Measurements from ENCODE around the gene H1-8. TPM values are rescaled to one million over a fixed set of nuclear protein-coding genes. Genes with fewer than 3 reads are reported as not detected.

H1-8 gene
- total RNA-seq, 1 experiment from 2014 or later: not detected

DNA sequence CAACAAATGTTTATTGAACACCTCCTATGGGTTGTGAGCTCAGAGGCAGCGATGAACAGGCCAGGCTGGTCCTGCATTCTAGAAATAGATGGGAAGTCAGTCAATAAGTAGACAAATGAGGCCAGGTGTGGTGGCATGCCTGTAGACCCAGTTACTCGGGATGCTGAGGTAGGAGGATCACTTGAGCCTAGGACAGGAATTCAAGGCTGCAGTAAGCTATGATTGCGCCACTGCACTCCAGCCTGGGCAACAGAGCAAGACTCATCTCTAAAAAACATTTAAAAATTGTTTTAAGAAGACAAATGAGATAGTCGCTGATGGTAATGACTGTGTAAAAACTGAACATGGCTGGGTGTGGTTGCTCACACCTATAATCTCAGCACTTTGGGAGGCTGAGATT, 18.9 kb upstream of the H1-8 start:
- Histone ChIP-seq H3K36me3 (ENCODE audit: control insufficient read depth in 1 of 2, insufficient read depth in 2 of 2, low read length in 2 of 2) (no peaks in the 10 kb centered on the region), H3K27me3 (ENCODE audit: insufficient read depth, low read length) (no peaks in the 10 kb centered on the region), H3K4me2 (ENCODE audit: low read length) (no peak overlapping the region), H3K4me3 (replicated peaks in 1 of 2; ENCODE audit: low read depth in 1 of 2, low read length in 2 of 2) (no peak overlapping the region), H3K9me3 (ENCODE audit: control insufficient read depth in 1 of 2, insufficient read depth in 1 of 2, low read depth in 1 of 2, low read length in 2 of 2) (no peaks in the 10 kb centered on the region), H3K79me2 (ENCODE audit: insufficient read depth, low read length) (no peaks in the 10 kb centered on the region), H3K4me1 (ENCODE audit: control insufficient read depth in 1 of 2, insufficient read depth in 2 of 2, low read length in 2 of 2) (no peaks in the 10 kb centered on the region), H3K9me2 (ENCODE audit: insufficient read depth) (no peaks in the 10 kb centered on the region), H2AFZ (ENCODE audit: low read depth, low read length, poor library complexity, severe bottlenecking) (no peak overlapping the region), H3K27ac (ENCODE audit: low read depth, low read length) (no peak overlapping the region), H3K9ac (ENCODE audit: low read length) (no peak overlapping the region), H4K20me1 (ENCODE audit: insufficient read depth) (no peaks in the 10 kb centered on the region)
- ChIA-PET RAD21 (ENCODE audit: low non-redundant PET in 1 of 2, low total read pairs in 2 of 2, uncharacterized antibody in 2 of 2, unreplicated experiment in 2 of 2) (no interaction called here), CTCF (no interaction called here), POLR2A (no interaction called here)
- DNase-seq (ENCODE audit: low read depth, low spot score): no peak
- no peak for ATAC-seq
- BruUV-seq (replicated peaks): no TSS peak
- no peak for TF ChIP-seq SIN3A (IDR thresholded peaks at IDR 0.05; ENCODE audit: low read depth)
- no peak for TF ChIP-seq CBX3 (IDR thresholded peaks at IDR 0.05; ENCODE audit: low read depth)
- no peak for TF ChIP-seq YY1 (IDR thresholded peaks at IDR 0.05; ENCODE audit: extremely low read depth, insufficient replicate concordance, low read depth, low read length)
- TF ChIP-seq JUND (IDR thresholded peaks at IDR 0.05): no peak
- TF ChIP-seq, protein P1, sequence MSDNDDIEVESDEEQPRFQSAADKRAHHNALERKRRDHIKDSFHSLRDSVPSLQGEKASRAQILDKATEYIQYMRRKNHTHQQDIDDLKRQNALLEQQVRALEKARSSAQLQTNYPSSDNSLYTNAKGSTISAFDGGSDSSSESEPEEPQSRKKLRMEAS (IDR thresholded peaks at IDR 0.05): no peak
- no peak for TF ChIP-seq ELF1 (IDR thresholded peaks at IDR 0.05; ENCODE audit: borderline replicate concordance, low read depth)
- intact Hi-C loops (cut with micrococcal nuclease): no loop called here

DNA sequence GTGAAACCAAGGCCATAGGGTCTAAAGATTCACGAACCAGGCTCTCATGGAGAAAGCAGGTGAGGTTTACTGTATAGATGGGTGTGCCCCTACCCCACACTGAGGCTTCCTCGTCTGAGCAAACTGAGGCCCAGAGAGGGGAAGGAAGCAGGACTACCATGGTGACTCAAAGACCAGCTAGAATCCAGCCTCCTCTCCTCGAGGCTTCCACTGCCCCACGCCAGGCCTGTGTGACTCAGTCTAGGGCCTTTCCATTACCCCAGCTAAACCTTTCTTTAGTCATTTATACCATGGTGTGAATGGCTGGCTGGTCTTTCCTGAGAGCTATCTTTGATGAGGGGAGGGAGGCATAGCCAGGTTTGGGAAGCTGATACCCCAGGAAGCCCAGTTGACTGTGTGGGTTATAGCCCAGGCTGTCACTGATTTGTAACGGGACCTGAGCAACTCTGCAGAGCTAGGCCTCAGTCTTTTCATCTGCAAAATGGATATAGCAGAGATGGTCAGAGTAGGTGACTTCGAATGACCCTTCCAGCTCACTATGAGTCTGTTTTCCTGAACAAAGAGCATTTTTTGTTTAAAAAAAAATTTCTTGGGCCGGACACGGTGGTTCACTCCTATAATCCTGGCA, 17.5 kb upstream of the H1-8 start:
- H3K9me2 ChIP-seq (ENCODE audit: insufficient read depth): no peaks in the 10 kb centered on the region
- H3K27me3 ChIP-seq (ENCODE audit: insufficient read depth, low read length): no peaks in the 10 kb centered on the region
- ATAC-seq (no peak), DNase-seq (ENCODE audit: low read depth, low spot score) (no peak)
- BruUV-seq (replicated peaks): no TSS peak
- H3K36me3 ChIP-seq (ENCODE audit: control insufficient read depth in 1 of 2, insufficient read depth in 2 of 2, low read length in 2 of 2): no peaks in the 10 kb centered on the region
- H3K9ac ChIP-seq (ENCODE audit: low read length): no peak overlapping the region
- no peaks in the 10 kb centered on the region for H3K4me1 ChIP-seq (ENCODE audit: control insufficient read depth in 1 of 2, insufficient read depth in 2 of 2, low read length in 2 of 2)
- H3K27ac ChIP-seq (ENCODE audit: low read depth, low read length): no peak overlapping the region
- no peaks in the 10 kb centered on the region for H3K9me3 ChIP-seq (ENCODE audit: control insufficient read depth in 1 of 2, insufficient read depth in 1 of 2, low read depth in 1 of 2, low read length in 2 of 2)
- RAD21 ChIA-PET (ENCODE audit: low non-redundant PET in 1 of 2, low total read pairs in 2 of 2, uncharacterized antibody in 2 of 2, unreplicated experiment in 2 of 2): no interaction called here
- TF ChIP-seq ZFX (IDR thresholded peaks at IDR 0.05) (no peak), CBX3 (IDR thresholded peaks at IDR 0.05; ENCODE audit: low read depth) (no peak), ZNF274 (IDR thresholded peaks at IDR 0.05; ENCODE audit: low read depth, low read length) (no peak), SP1 (IDR thresholded peaks at IDR 0.05; ENCODE audit: low read depth) (no peak), FOSL1 (IDR thresholded peaks at IDR 0.05; ENCODE audit: low read depth) (no peak), CEBPB (IDR thresholded peaks at IDR 0.05; ENCODE audit: low read depth) (no peak), POLR2AphosphoS5 (IDR thresholded peaks at IDR 0.05; ENCODE audit: low read depth, low read length) (no peak)
- TF ChIP-seq, protein P1 (IDR thresholded peaks at IDR 0.05): no peak
- TF ChIP-seq, protein P2, sequence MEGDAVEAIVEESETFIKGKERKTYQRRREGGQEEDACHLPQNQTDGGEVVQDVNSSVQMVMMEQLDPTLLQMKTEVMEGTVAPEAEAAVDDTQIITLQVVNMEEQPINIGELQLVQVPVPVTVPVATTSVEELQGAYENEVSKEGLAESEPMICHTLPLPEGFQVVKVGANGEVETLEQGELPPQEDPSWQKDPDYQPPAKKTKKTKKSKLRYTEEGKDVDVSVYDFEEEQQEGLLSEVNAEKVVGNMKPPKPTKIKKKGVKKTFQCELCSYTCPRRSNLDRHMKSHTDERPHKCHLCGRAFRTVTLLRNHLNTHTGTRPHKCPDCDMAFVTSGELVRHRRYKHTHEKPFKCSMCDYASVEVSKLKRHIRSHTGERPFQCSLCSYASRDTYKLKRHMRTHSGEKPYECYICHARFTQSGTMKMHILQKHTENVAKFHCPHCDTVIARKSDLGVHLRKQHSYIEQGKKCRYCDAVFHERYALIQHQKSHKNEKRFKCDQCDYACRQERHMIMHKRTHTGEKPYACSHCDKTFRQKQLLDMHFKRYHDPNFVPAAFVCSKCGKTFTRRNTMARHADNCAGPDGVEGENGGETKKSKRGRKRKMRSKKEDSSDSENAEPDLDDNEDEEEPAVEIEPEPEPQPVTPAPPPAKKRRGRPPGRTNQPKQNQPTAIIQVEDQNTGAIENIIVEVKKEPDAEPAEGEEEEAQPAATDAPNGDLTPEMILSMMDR (IDR thresholded peaks at IDR 0.05 in 2 of 3, conservative IDR thresholded peaks at IDR 0.05 in 1 of 3; ENCODE audit: borderline replicate concordance in 1 of 3, insufficient read depth in 1 of 3, low read depth in 2 of 3, low read length in 2 of 3): no peak
- H3K4me3 ChIP-seq (replicated peaks in 1 of 2; ENCODE audit: low read depth in 1 of 2, low read length in 2 of 2): no peak overlapping the region
- POLR2A ChIA-PET: no interaction called here
- no peaks in the 10 kb centered on the region for H3K79me2 ChIP-seq (ENCODE audit: insufficient read depth, low read length)
- H3K4me2 ChIP-seq (ENCODE audit: low read length): no peak overlapping the region
- H2AFZ ChIP-seq (ENCODE audit: low read depth, low read length, poor library complexity, severe bottlenecking): no peak overlapping the region
- CTCF ChIA-PET: no interaction called here
- H4K20me1 ChIP-seq (ENCODE audit: insufficient read depth): no peaks in the 10 kb centered on the region
- intact Hi-C loops (cut with micrococcal nuclease): no loop called here
